Measurements from ENCODE around the gene ELL.
A peak's percentile ranks its signal among the peaks of the same experiment; 100 is the strongest.

ELL gene

DNA sequence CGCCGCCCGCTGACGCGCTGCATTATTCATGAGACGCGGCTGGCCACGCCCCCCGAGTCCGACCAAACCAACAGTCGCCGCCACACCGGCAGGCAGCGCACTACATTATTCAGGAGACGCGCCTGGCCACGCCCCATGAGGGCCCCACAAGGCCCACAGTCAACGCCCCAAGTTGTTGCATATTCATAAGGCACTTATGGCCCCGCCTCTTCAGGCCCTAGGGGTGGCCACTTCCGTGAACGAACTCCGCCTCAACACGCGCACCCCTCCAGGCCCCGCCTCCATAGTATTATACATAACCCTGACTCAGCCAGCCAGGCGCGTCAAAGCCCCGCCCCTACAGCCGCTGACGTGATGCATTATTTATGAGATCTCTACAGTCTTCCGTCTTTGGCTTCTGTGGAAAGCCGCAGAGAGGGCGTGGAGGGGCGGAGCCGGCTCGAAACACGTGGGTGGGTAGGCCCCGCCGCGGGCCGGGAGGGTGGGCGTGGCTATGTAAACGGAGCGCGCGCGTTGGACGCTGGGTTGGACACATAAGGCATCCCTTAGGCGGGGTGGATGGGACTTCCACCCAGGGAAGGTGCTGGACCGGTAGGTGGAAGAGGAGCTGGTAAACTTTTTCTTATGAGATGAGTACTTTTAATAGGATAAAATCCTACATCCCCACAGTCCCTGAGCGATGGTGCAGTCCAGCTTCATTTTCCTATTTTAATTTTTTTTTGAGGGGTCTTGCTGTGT lies 423 bp upstream of the ELL start:
- Histone ChIP-seq H3K36me3 (ENCODE audit: insufficient read depth, low read length) (no peaks in the 10 kb centered on the region), H3K4me3 (peak overlapping the region; percentile 90), H3K27ac (peak overlapping the region; percentile 39; the same call in 1 of the 2 replicates), H3K9me3 (ENCODE audit: low read depth, low read length) (no peaks in the 10 kb centered on the region), H3K9ac (ENCODE audit: insufficient read length) (no peak overlapping the region)
- TF ChIP-seq EZH2 (IDR thresholded peaks at IDR 0.05) (no peak), POLR2AphosphoS5 (IDR thresholded peaks at IDR 0.05; ENCODE audit: borderline replicate concordance, low read depth, low read length) (peak; percentile 58), FOXP2 (optimal IDR thresholded peaks at IDR 0.05; ENCODE audit: control extremely low read depth, extremely low read length, insufficient read depth) (peak; percentile 66)
- DNase-seq (ENCODE audit: low read depth, low spot score) = peak; percentile 99

DNA sequence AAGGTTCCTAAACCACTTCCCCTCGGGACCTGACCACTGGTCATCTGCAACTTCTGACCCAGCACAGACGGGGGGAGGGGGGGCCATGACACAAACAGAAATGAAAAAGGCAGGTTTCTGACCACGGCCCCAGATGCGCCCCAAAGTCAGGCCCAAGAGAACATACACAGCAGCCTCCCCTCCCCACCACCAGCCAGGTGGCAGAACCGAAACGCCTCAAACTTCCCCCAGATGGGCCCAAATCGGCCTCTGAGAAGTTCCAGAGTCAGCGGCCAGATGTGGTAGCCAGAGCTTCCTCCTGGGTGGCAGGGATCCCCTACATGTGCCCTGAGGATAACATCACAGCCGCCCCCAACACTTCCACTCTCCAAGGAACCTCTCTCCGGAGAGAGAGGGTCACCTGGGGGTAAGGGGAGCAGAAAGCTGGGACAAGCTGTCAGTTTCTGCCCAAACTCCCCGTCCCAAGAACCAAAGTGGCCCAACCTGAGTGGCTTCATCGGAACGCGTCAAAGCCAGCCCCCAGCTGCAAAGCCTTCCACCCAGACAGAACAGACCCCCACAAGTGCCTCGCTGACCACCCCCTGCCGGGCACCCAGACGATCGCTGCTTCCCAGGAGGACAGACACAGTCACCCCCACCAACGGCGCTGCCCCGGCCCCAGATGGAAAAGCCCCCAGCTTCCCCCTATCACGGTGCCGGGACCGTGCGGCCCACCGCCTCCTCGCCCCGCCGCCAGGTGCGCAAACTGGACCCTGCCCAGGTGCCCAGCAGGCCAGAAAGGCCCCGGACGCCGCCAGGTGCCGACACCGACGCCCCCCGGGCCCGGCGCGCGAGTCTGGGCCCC lies 800 bp downstream of the ELL start:
- H3K9ac ChIP-seq (ENCODE audit: insufficient read length) = peak overlapping the region; percentile 82
- no peak for DNase-seq (ENCODE audit: low read depth, low spot score)
- H3K36me3 ChIP-seq (ENCODE audit: insufficient read depth, low read length) = no peaks in the 10 kb centered on the region
- TF ChIP-seq FOXP2 (optimal IDR thresholded peaks at IDR 0.05; ENCODE audit: control extremely low read depth, extremely low read length, insufficient read depth) (no peak), POLR2AphosphoS5 (IDR thresholded peaks at IDR 0.05; ENCODE audit: borderline replicate concordance, low read depth, low read length) (no peak), EZH2 (IDR thresholded peaks at IDR 0.05) (no peak)
- peak overlapping the region; percentile 90 for H3K4me3 ChIP-seq
- H3K27ac ChIP-seq = peak overlapping the region; percentile 53; the same call in 1 of the 2 replicates
- H3K9me3 ChIP-seq (ENCODE audit: low read depth, low read length) = no peaks in the 10 kb centered on the region

DNA sequence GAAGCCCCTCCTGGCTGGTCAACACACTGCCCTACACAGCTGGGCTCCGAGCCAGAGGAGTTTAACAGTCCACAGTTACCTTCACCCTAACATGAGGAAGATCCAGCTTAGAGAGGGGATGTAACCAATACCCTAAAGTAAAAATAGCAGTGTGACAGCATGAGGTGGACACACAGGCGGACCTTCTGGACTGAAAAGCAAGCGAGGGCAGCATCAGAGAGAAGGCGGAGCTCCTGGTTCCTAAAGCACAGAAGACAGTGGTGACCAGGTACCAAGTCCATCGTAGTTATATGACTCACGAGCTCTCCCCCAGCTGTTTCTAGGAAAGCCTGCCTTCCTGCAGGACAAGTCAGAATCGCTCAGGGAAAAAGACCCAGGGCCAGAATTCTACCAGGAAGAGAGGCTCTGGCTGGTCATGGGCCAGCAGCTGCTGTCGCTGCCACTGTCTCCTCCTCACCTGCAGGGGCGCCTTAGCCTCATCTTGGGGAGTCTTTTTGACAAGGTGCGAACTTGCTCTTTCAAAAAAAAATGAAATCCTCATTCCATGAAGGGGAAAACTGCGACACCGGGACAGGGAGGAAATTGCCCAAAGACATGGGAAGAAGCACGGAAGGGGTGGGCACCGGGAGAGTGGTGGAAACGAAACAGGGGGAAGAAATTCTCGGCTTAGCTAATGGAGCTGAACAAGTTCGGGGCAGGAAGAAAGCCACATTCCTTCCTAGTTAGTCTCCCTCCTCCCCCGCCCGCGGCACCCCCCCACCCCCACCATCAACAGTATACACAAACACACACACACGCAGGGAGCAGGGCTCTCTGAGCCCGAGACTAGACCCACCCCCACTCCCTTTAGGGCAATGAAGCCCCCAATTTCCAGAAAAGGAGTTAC lies 1.7 kb downstream of the ELL start:
- Histone ChIP-seq H3K4me3 (peak overlapping the region; percentile 90), H3K36me3 (ENCODE audit: insufficient read depth, low read length) (no peaks in the 10 kb centered on the region), H3K27ac (no peak overlapping the region), H3K9ac (ENCODE audit: insufficient read length) (peak overlapping the region; percentile 82), H3K9me3 (ENCODE audit: low read depth, low read length) (no peaks in the 10 kb centered on the region)
- DNase-seq (ENCODE audit: low read depth, low spot score) = no peak
- no peak for TF ChIP-seq EZH2 (IDR thresholded peaks at IDR 0.05)
- TF ChIP-seq POLR2AphosphoS5 (IDR thresholded peaks at IDR 0.05; ENCODE audit: borderline replicate concordance, low read depth, low read length) = no peak
- no peak for TF ChIP-seq FOXP2 (optimal IDR thresholded peaks at IDR 0.05; ENCODE audit: control extremely low read depth, extremely low read length, insufficient read depth)

DNA sequence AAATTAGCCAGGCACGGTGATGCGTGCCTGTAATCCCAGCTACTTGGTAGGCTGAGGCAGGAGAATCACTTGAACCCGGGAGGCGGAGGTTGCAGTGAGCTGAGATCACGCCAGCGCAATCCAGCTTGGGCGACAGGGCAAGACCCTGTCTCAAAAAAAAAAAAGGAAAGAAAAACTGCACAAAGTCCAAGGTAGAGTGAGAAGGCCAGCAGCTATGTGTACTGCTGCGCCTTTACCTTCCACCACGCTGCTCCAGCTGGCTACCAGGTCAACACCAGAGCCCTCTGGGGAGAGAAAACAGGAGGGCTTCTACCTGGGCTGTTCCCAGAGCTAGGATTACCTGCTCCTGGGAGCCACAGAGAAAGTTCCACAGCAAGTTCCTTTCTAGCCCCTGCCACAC lies 3.2 kb downstream of the ELL start:
- Histone ChIP-seq H3K4me3 (no peak overlapping the region), H3K36me3 (ENCODE audit: insufficient read depth, low read length) (no peaks in the 10 kb centered on the region), H3K9me3 (ENCODE audit: low read depth, low read length) (no peaks in the 10 kb centered on the region), H3K27ac (no peak overlapping the region), H3K9ac (ENCODE audit: insufficient read length) (no peak overlapping the region)
- TF ChIP-seq POLR2AphosphoS5 (IDR thresholded peaks at IDR 0.05; ENCODE audit: borderline replicate concordance, low read depth, low read length) (no peak), FOXP2 (optimal IDR thresholded peaks at IDR 0.05; ENCODE audit: control extremely low read depth, extremely low read length, insufficient read depth) (no peak), EZH2 (IDR thresholded peaks at IDR 0.05) (no peak)
- no peak for DNase-seq (ENCODE audit: low read depth, low spot score)

DNA sequence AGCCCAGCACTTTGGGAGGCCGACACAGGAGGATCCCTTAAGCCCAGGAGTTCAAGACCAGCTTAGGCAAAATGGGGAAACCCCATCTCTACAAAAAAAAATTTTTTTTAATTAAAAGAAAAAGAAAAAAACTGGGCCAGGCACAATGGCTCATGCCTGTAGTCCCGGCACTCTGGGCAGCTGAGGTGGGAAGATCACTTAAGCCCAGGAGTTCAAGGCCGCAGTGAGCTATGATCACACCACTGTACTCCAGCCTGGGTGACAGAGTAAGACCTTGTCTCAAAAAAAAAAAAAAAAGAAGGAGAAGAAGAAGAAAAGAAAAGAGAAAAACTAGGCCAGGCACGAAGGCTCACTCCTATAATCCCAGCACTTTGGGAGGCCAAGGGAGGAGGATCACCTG lies 4.3 kb downstream of the ELL start:
- Histone ChIP-seq H3K27ac (no peak overlapping the region), H3K9me3 (ENCODE audit: low read depth, low read length) (no peaks in the 10 kb centered on the region), H3K9ac (ENCODE audit: insufficient read length) (no peak overlapping the region), H3K4me3 (no peak overlapping the region), H3K36me3 (ENCODE audit: insufficient read depth, low read length) (no peaks in the 10 kb centered on the region)
- DNase-seq (ENCODE audit: low read depth, low spot score) = no peak
- TF ChIP-seq POLR2AphosphoS5 (IDR thresholded peaks at IDR 0.05; ENCODE audit: borderline replicate concordance, low read depth, low read length) = no peak
- TF ChIP-seq EZH2 (IDR thresholded peaks at IDR 0.05) = no peak
- no peak for TF ChIP-seq FOXP2 (optimal IDR thresholded peaks at IDR 0.05; ENCODE audit: control extremely low read depth, extremely low read length, insufficient read depth)

DNA sequence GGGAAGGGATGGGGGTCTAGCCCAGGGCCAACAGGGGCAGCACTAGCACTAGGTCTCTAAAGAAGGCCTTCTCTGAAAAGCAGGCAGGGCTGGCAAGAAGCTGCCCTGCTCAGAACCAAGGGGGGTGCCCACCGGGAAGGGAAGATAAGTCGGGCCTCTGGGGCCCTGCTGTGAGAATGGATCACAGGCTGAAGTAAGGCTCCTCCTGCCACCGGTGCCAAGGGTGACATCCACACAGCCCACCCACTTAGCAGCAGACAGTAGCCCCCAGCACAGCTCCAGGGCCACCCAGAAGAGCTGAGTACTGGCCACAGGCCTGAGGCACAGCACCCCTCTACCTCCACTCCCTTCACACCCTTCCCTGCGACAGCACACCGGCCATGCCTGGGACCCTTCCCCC lies 5.9 kb downstream of the ELL start:
- H3K4me3 ChIP-seq = no peak overlapping the region
- H3K36me3 ChIP-seq (ENCODE audit: insufficient read depth, low read length) = no peaks in the 10 kb centered on the region
- H3K27ac ChIP-seq = no peak overlapping the region
- H3K9ac ChIP-seq (ENCODE audit: insufficient read length) = no peak overlapping the region
- DNase-seq (ENCODE audit: low read depth, low spot score) = no peak
- TF ChIP-seq FOXP2 (optimal IDR thresholded peaks at IDR 0.05; ENCODE audit: control extremely low read depth, extremely low read length, insufficient read depth) (no peak), POLR2AphosphoS5 (IDR thresholded peaks at IDR 0.05; ENCODE audit: borderline replicate concordance, low read depth, low read length) (no peak), EZH2 (IDR thresholded peaks at IDR 0.05) (no peak)
- no peaks in the 10 kb centered on the region for H3K9me3 ChIP-seq (ENCODE audit: low read depth, low read length)

DNA sequence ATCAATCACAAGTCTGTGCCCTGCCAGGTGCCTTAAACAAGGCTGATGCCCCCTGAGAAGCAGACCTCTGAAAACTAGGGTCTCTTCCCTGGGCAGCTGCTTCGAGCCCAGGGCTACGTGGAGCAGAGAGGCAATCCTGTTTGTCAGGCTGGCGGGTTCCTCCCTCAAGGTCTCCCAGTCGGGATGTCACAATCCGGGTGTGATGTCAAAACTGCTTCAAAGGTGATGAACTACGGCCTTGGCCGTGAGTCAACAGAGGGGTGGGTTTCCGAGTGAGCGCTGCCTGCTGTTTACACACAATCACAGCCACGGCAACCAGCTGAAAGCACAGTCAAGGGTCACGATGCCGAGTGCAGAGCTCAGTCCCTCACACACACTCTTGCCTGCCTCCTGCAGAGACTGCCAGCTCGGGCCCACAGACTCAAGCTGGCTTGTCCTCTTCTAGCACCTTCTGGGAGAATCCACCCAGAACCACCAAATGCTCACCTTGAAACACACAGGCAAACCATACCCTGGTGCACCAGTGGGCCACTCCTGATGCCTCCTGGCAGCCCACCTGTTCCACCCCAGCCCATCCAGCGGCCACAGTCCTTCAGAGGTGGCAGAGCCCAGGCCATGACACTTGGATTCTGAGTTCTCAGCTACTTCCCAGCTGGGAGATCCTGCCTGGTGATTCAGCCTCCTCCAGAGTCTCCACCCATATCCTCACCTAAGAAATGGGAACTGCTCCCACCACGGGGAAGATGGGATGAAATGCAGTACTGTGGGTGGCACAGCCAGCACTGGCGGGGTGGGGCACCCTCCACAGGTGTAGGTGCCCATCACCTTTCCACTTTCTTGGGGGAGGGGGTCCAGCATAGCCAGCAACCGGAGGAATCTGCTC lies 6.8 kb downstream of the ELL start:
- H3K9me3 ChIP-seq (ENCODE audit: low read depth, low read length) = no peaks in the 10 kb centered on the region
- H3K36me3 ChIP-seq (ENCODE audit: insufficient read depth, low read length) = no peaks in the 10 kb centered on the region
- H3K27ac ChIP-seq = no peak overlapping the region

More for the DNA sequence above, 6.8 kb downstream of the ELL start:
- TF ChIP-seq EZH2 (IDR thresholded peaks at IDR 0.05) (no peak), FOXP2 (optimal IDR thresholded peaks at IDR 0.05; ENCODE audit: control extremely low read depth, extremely low read length, insufficient read depth) (no peak), POLR2AphosphoS5 (IDR thresholded peaks at IDR 0.05; ENCODE audit: borderline replicate concordance, low read depth, low read length) (no peak)
- H3K9ac ChIP-seq (ENCODE audit: insufficient read length) = no peak overlapping the region
- no peak for DNase-seq (ENCODE audit: low read depth, low spot score)
- no peak overlapping the region for H3K4me3 ChIP-seq

Measured in SK-N-MC (cell line).